Mesendoderm (in vitro differentiated cells): Measurements from ENCODE around the gene PATZ1.

Source experiments
- DNase-seq: peaks from one replicate; pipeline ENCODE4 v3.0.0; 2013
- H2AK5ac ChIP-seq: 2 replicates; pipeline ENCODE4 v1.6.1; 2013; ENCODE audit warnings: low read length, inconsistent platforms
- H2BK120ac ChIP-seq: 2 replicates; pipeline ENCODE4 v1.6.1; 2013; ENCODE audit warnings: low read depth, mild to moderate bottlenecking, low read length, moderate library complexity, mixed read lengths
- H2BK15ac ChIP-seq: replicated peaks from 2 replicates; pipeline ENCODE4 v1.6.1; 2013; ENCODE audit warnings: low read depth, mild to moderate bottlenecking, moderate library complexity
- H2BK5ac ChIP-seq: 2 replicates; pipeline ENCODE4 v1.6.1; 2013; ENCODE audit warnings: low read length, inconsistent platforms
- H3K18ac ChIP-seq: 2 replicates; pipeline ENCODE4 v1.6.1; 2013; ENCODE audit warnings: mild to moderate bottlenecking, low read length, mixed read lengths
- H3K23ac ChIP-seq: one replicate; pipeline ENCODE4 v1.6.1; 2013; ENCODE audit warnings: low read length
- H3K27ac ChIP-seq: 2 replicates; pipeline ENCODE4 v1.5.1; 2013; ENCODE audit warnings: low read depth, mild to moderate bottlenecking, inconsistent platforms, low read length, moderate library complexity
- H3K27me3 ChIP-seq: 2 replicates; pipeline ENCODE4 v1.6.1; 2013; ENCODE audit warnings: low read length, control low read depth, mild to moderate bottlenecking, inconsistent platforms; ENCODE audit not compliant: insufficient read depth, poor library complexity
- H3K36me3 ChIP-seq: 2 replicates; pipeline ENCODE4 v1.6.1; 2013; ENCODE audit warnings: low read length, inconsistent platforms; ENCODE audit not compliant: control insufficient read depth, insufficient read depth
- H3K4ac ChIP-seq: one replicate; pipeline ENCODE4 v1.6.1; 2013; ENCODE audit warnings: low read depth, mild to moderate bottlenecking, low read length, moderate library complexity
- H3K4me1 ChIP-seq: 2 replicates; pipeline ENCODE4 v1.6.1; 2013; ENCODE audit warnings: low read depth, low read length, inconsistent platforms; ENCODE audit not compliant: control insufficient read depth
- H3K4me2 ChIP-seq: 2 replicates; pipeline ENCODE4 v1.6.1; 2013; ENCODE audit warnings: low read length
- H3K4me3 ChIP-seq: 2 replicates; pipeline ENCODE4 v1.5.1; 2013; ENCODE audit warnings: mild to moderate bottlenecking, low read length
- H3K56ac ChIP-seq: one replicate; pipeline ENCODE4 v1.6.1; 2013; ENCODE audit warnings: low read length
- H3K79me1 ChIP-seq: 2 replicates; pipeline ENCODE4 v1.6.1; 2013; ENCODE audit warnings: low read length, inconsistent platforms
- H3K79me2 ChIP-seq: 2 replicates; pipeline ENCODE4 v1.6.1; 2013; ENCODE audit warnings: mild to moderate bottlenecking, low read length; ENCODE audit not compliant: control insufficient read depth, insufficient read depth
- H3K9ac ChIP-seq: 2 replicates; pipeline ENCODE4 v1.6.1; 2013; ENCODE audit warnings: low read length, inconsistent platforms
- H4K5ac ChIP-seq: one replicate; pipeline ENCODE4 v1.6.1; 2013; ENCODE audit warnings: low read length
- H4K8ac ChIP-seq: one replicate; pipeline ENCODE4 v1.6.1; 2013; ENCODE audit warnings: low read depth, mild to moderate bottlenecking, control low read depth, low read length, moderate library complexity
- WGBS: extraction: QIAGEN DNeasy Blood & Tissue Kit; methylation state at CpG from one replicate; pipeline ENCODE4 v1.1.7; 2013; ENCODE audit warnings: low lambda C conversion rate, missing lambda C conversion rate; ENCODE audit not compliant: insufficient coverage; ENCODE audit errors: extremely low coverage; 5-methylcytosine and 5-hydroxymethylcytosine counted together

Gene PATZ1

DNA sequence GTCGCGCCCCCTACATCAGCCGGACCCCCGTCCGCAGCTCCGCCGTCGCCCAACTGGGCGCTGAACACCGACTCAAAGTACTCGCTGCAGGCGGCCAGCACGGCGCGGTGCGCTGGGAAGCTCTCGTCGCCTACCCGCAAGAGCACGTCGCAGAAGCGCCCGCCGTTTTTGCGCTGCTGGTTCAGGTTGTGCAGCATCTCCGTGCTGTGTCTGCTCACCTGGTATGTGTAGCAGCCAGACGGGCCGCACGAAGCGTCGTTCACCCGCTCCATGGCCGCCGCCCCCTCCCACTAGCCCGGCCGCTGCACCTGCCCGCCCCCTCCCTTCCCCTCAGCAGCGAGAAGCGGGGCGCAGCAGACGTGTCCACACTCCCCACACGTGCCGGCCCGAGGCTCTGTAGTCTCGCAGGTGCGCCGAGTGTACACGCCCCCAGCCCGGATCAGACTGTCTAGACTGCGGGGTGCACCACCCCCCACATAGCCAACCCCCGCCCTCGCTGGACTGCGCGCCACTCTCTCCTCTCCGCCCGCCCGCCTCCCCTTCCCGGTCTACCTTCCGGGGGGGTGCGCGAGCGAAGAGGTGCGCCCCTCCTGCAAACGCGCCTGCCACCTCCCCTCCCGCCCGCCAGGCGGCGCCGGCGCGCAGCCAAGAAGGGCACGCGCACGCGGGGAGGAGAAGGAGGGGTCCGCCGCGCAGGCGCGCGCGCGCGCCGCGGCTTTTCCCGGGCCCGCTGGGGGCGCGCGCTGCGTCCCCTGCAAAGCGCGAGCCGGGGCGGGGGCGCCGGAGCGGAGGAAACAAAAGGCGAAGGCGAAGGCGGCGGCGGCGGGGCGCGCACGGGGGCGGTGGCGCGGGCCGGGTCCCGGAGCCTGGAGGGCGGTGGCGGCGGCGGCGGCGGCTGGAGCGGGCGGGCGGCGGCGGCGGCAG is 553 bp downstream of the PATZ1 start:
- no peaks in the 10 kb centered on the region for H3K27me3 ChIP-seq
- H3K4me3 ChIP-seq = peak overlapping the region; percentile 69
- no peaks in the 10 kb centered on the region for H3K36me3 ChIP-seq
- H3K9ac ChIP-seq = peak overlapping the region; percentile 76
- H4K8ac ChIP-seq = peak overlapping the region; percentile 43
- H4K5ac ChIP-seq = no peak overlapping the region
- peak overlapping the region; percentile 95 for H3K4me2 ChIP-seq
- peak overlapping the region; percentile 98 for H3K4ac ChIP-seq
- H3K79me2 ChIP-seq = peaks cover 52% of the 10 kb centered on the region
- H2BK15ac ChIP-seq = no peak overlapping the region
- peak overlapping the region; percentile 80 for H3K56ac ChIP-seq
- peak overlapping the region; percentile 92 for H3K23ac ChIP-seq
- H2BK5ac ChIP-seq = no peak overlapping the region
- H2AK5ac ChIP-seq = no peak overlapping the region
- WGBS = no CpG with 5 or more reads among the region's 126 CpGs
- DNase-seq = peak; percentile 94
- H3K79me1 ChIP-seq = peaks cover 15% of the 10 kb centered on the region
- H3K27ac ChIP-seq = peak overlapping the region; percentile 94
- H2BK120ac ChIP-seq = peak overlapping the region; percentile 66
- peak overlapping the region; percentile 95 for H3K18ac ChIP-seq
- H3K4me1 ChIP-seq = peaks cover 10% of the 10 kb centered on the region

DNA sequence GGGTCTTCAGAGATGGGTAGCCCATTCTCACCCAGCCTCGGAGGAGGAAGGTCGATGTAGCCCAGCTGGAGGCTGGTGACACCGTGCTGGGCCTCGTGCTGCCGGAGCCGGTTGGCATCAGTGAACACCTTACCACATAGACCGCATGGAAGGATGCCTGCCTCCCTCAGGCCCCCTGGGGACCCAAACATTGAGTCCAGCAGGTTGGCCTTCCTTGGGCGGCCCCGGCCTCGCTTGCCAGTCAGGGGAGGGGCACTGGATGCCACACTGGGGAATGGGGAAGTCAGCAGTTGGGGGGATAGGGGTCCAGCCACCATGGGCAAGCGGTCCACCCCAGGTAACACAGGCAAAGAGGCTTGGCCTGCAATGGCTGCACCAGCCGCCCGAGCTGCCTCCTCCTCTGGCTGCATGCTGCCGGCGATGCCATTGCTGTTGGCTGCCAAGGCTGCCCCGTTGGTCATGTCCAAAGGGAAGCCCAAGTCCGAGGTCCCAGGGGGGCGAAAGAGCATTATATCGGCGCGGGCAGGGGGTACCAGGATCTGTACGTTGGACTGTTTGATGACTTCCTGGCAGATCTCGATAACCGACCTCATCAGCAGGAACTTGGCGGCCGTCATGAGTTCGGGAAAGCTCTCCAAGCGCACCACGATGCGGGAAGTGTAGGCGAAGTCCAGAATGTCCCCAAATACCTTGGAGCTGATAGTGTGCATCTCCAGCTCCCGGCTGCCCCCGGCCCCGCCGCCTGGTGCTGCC is 1.4 kb downstream of the PATZ1 start:
- DNase-seq = no peak
- H3K23ac ChIP-seq = peak overlapping the region; percentile 92
- H2AK5ac ChIP-seq = peak overlapping the region; percentile 81
- no peak overlapping the region for H2BK120ac ChIP-seq
- H2BK5ac ChIP-seq = peak overlapping the region; percentile 55
- H3K18ac ChIP-seq = no peak overlapping the region
- H3K27me3 ChIP-seq = no peaks in the 10 kb centered on the region
- no CpG with 5 or more reads among the region's 35 CpGs for WGBS
- peaks cover 3% of the 10 kb centered on the region for H3K36me3 ChIP-seq
- H3K79me2 ChIP-seq = peaks cover 60% of the 10 kb centered on the region
- no peak overlapping the region for H4K5ac ChIP-seq
- peak overlapping the region; percentile 46 for H3K27ac ChIP-seq
- peak overlapping the region; percentile 80 for H3K56ac ChIP-seq
- no peak overlapping the region for H4K8ac ChIP-seq
- peak overlapping the region; percentile 65 for H3K9ac ChIP-seq
- H3K79me1 ChIP-seq = peaks cover 22% of the 10 kb centered on the region
- H3K4me2 ChIP-seq = peak overlapping the region; percentile 95
- peak overlapping the region; percentile 69 for H3K4me3 ChIP-seq
- H3K4ac ChIP-seq = no peak overlapping the region
- H3K4me1 ChIP-seq = peaks cover 10% of the 10 kb centered on the region
- H2BK15ac ChIP-seq = no peak overlapping the region

DNA sequence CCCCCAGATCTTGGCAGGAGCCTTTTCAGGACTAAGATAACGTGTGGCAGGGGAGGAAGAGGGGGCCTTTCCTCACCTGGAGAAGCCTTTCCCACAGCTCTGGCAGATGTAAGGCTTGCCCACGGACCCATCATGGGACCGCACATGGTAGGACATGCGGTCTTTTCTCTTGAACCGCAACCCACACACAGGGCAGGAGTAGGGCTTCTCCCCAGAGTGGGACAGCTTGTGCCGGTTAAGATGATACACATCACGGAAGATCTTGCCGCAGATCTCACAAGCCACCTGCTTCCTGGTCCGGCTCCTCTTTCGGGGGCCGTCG is 1.9 kb downstream of the PATZ1 start:
- no CpG with 5 or more reads among the region's 12 CpGs for WGBS
- peak overlapping the region; percentile 12 for H3K4me3 ChIP-seq
- peaks cover 10% of the 10 kb centered on the region for H3K4me1 ChIP-seq
- H3K23ac ChIP-seq = no peak overlapping the region
- peak overlapping the region; percentile 10 for H3K18ac ChIP-seq
- H3K4me2 ChIP-seq = peak overlapping the region; percentile 95
- no peak overlapping the region for H4K5ac ChIP-seq
- H2AK5ac ChIP-seq = peak overlapping the region; percentile 28
- peak overlapping the region; percentile 46 for H3K27ac ChIP-seq
- H3K79me2 ChIP-seq = peaks cover 63% of the 10 kb centered on the region
- H3K27me3 ChIP-seq = no peaks in the 10 kb centered on the region
- H3K56ac ChIP-seq = peak overlapping the region; percentile 80
- no peak for DNase-seq
- no peak overlapping the region for H2BK15ac ChIP-seq
- peak overlapping the region; percentile 1 for H3K4ac ChIP-seq
- no peak overlapping the region for H2BK120ac ChIP-seq
- H3K79me1 ChIP-seq = peaks cover 25% of the 10 kb centered on the region
- H3K36me3 ChIP-seq = peaks cover 3% of the 10 kb centered on the region
- H4K8ac ChIP-seq = no peak overlapping the region
- H3K9ac ChIP-seq = peak overlapping the region; percentile 65
- H2BK5ac ChIP-seq = no peak overlapping the region

DNA sequence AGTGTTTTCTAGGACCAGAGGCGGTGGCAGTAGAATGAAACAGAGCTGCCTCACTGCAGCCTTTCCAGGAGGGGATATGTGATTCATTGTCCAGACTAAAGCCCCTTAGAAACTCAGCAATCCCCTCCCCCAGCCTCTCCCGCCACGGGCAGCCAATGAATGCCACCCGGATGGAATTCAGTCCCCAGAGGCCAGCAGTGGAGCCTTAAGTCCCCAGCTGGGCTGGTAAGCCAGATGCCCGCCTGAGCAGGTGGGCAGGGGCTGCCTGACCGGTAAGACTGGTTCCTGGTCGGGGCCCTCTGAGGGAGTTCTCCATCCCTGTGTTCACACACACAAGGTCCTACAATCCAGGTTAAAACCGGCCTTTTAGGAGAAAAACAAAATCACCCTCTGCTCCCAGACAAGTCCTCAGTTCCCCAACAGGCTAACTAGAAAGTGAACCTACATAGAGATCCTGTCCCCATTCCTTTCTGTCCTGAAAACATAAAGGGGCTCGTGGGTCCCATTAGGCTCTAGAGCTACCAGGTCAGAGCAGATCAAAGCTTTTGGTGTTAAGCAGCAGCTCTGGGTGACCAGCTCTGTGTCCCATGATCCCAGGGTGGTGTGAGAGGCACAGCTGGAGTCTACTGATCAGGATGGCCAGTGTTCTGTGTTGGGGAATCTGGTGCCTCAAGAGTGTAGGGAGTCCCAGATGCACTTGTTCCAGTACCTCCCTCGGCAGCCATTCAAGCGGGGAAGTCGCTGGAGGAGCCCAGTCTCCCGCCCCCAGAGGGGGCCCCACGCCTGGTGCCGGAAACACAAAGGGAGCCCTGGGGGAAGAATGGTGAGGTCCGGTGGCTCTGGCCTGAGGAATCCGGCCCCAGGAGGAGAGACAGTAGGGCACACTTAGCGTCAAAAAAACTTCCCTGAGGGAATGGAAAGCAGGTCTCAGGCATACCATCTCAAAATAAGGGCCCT is 2.6 kb downstream of the PATZ1 start:
- peak overlapping the region; percentile 4 for H2BK5ac ChIP-seq
- H2AK5ac ChIP-seq = peak overlapping the region; percentile 28
- no peaks in the 10 kb centered on the region for H3K27me3 ChIP-seq
- peak overlapping the region; percentile 65 for H3K9ac ChIP-seq
- peak overlapping the region; percentile 95 for H3K4me2 ChIP-seq
- H3K23ac ChIP-seq = no peak overlapping the region
- peaks cover 64% of the 10 kb centered on the region for H3K79me2 ChIP-seq
- peaks cover 3% of the 10 kb centered on the region for H3K36me3 ChIP-seq
- H3K27ac ChIP-seq = peak overlapping the region; percentile 46
- H2BK15ac ChIP-seq = no peak overlapping the region
- no peak overlapping the region for H4K5ac ChIP-seq
- H3K56ac ChIP-seq = peak overlapping the region; percentile 80
- H3K79me1 ChIP-seq = peaks cover 25% of the 10 kb centered on the region
- peak overlapping the region; percentile 18 for H3K4ac ChIP-seq
- H4K8ac ChIP-seq = no peak overlapping the region
- peaks cover 10% of the 10 kb centered on the region for H3K4me1 ChIP-seq
- peak overlapping the region; percentile 10 for H3K18ac ChIP-seq
- WGBS = no CpG with 5 or more reads among the region's 18 CpGs
- H3K4me3 ChIP-seq = peak overlapping the region; percentile 12
- DNase-seq = peak; percentile 83
- no peak overlapping the region for H2BK120ac ChIP-seq

DNA sequence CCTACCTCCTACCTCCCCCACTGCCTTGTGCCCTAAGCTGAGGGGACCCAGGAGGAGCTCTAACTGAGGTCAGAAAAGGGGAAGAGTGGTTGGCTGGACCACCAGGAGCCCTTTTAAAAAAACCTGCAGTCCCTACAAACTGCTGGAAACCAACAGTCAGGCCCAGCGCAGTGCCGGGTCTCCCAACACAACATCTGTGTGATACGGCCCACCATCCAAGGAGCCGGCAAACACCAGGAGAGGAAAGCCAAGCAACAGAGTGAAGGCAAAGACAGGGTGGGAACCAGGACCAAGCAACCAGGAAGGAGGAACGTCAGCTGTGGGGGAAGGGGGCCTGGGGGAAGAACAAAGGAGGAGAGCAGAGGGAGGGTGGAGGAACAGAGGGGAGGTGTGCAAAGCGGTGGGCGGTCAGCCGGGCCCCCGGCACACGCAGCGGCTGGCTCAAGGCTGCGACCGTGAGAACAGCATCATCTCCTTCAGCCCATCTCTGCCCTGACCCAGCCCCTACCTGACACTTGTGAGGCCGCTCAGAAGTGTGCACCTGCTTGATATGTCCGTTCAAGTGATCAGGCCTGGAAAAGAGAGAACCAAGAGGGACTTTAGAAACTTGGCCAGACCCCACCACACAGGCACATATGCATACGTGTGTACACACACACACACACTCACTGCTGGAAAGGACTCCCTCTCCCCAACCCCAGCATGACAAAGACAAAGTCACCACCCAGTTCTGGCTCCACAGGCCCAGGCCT is 3.6 kb downstream of the PATZ1 start:
- Histone ChIP-seq H3K4ac (peak overlapping the region; percentile 41), H3K4me2 (peak overlapping the region; percentile 95), H3K9ac (peak overlapping the region; percentile 65), H3K27me3 (no peaks in the 10 kb centered on the region), H2BK15ac (no peak overlapping the region), H3K56ac (peak overlapping the region; percentile 80), H3K27ac (peak overlapping the region; percentile 40), H3K23ac (no peak overlapping the region), H2BK5ac (no peak overlapping the region), H3K79me1 (peaks cover 30% of the 10 kb centered on the region), H3K4me1 (peaks cover 7% of the 10 kb centered on the region), H3K79me2 (peaks cover 68% of the 10 kb centered on the region), H4K8ac (no peak overlapping the region), H2BK120ac (no peak overlapping the region), H3K18ac (peak overlapping the region; percentile 41), H4K5ac (no peak overlapping the region), H3K4me3 (no peak overlapping the region), H2AK5ac (no peak overlapping the region), H3K36me3 (peaks cover 6% of the 10 kb centered on the region)
- DNase-seq = no peak
- WGBS = no CpG with 5 or more reads among the region's 16 CpGs
